Fibroblast of pulmonary artery (primary cell): Measurements from ENCODE around the gene GREB1.

Source experiments
- DNase-seq: peaks from one replicate; pipeline ENCODE4 v3.0.0-alpha.2; 2010; ENCODE audit warnings: low read depth
- H3K4me3 ChIP-seq: replicated peaks from 2 replicates; pipeline ENCODE4 v1.5.1; 2011; ENCODE audit warnings: low read depth, mild to moderate bottlenecking, control low read depth, low read length, moderate library complexity
- CTCF ChIP-seq: IDR thresholded peaks from 2 replicates; pipeline ENCODE4 v1.5.1; 2011; ENCODE audit warnings: mild to moderate bottlenecking, control low read depth, low read length, inconsistent platforms; ENCODE audit errors: missing control alignments

GREB1 gene

DNA sequence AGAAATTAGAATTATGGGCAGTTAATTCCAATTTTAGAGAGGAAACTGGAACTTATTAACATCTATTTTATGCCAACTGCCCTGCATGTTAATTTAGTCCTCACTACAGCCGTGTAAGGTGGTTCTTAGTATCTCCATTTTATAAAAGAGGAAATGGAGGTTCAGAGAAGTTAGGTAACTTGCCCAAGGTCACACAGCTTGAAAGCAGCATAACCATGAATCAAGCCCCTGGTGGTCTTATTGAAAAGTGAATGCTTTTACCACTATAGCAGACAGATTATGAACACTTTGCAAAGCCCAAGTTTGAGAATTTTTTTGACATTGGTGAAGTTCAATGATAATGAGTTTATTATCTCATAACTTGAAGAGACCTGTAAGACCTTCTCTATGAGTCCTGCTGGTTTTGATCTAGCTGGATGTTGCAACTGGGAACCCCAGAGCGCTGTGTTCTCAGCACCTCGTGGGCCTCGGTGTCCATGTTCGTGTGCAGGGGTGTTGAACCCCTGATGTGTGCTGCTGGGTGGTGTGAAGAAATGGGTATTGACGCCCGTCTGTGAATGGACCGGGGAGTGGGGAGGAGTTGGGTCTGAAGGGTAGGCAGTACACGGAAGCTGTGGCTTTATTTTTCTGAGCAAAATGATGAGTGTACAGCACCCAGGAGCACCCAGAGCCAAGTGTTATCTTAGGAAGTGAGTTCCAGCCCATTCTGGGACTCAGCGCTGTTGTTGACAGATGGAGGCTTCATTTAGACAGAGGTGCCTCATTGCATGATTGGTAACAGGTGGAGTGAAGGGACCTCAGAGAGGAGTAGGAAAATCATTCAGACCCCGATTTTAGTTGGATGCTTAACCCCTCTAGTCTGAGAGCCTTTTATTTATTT, 9.7 kb downstream of the GREB1 start:
- DNase-seq, result no peak
- no peak for TF ChIP-seq CTCF
- no peak overlapping the region for H3K4me3 ChIP-seq

- no peak for DNase-seq
- no peak overlapping the region for H3K4me3 ChIP-seq
- TF ChIP-seq CTCF, result no peak
Measured at GRCh38 chr2:11546072-11546471, 12.2 kb downstream of the GREB1 start.

- H3K4me3 ChIP-seq, result no peak overlapping the region
- TF ChIP-seq CTCF, result no peak
- DNase-seq, result no peak
Measured at GRCh38 chr2:11547912-11548497, 14.2 kb downstream of the GREB1 start.

DNA sequence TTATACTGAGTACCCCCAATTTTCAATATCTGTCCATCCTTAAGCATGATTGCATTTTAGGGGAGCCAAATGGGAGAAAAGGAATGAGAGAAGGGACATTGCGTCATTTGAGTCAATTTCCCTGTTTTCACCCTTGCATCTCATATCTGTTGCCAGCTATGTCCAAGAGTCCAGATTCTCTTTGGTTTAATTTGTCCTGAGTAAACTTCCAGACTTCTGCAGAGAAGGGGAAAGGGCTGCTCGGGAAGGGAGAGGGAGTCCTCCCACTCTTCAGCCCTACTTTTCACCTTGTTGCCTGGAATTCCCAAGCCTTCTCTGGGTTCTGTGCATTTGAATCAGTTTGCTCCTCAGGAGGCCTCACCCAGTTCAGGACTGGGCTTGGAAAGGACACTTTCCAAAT, 16.5 kb downstream of the GREB1 start:
- no peak for TF ChIP-seq CTCF
- H3K4me3 ChIP-seq, result no peak overlapping the region
- DNase-seq, result no peak

DNA sequence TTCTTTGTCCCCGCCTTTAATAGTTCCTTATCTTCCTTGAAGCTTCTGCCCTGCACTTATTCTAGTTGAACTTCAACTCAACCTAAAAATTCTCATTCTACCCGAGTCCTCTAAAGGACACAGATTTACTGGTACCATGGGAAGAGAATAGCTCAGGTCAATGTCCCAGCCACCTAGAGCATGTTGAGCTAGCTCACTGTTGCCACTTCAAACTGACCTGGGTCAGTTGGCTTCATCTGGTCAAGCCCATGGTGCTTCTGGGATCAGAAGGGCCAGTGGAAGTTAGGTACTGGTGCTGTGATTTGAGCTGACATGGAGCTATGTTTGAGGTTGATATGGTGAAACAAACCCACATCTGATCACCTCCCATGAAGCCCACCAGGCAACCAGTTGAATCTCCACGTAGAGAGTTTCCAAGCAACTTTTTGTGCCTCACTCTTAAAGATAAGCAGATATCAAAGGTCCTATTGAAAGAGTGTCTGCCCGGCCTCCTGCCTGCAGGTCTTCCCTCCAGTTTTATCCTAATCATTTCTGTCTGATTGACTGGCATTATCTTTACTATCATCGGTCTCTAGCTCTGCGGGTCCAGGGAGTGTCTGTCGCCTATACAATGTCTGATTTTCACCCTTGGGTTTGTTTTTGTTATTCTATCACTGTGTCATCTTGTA, 17.2 kb downstream of the GREB1 start:
- no peak overlapping the region for H3K4me3 ChIP-seq
- DNase-seq, result no peak
- no peak for TF ChIP-seq CTCF

GRCh38 chr2:11551569-11552259, 17.9 kb downstream of the GREB1 start:
- no peak for TF ChIP-seq CTCF
- no peak for DNase-seq

More at GRCh38 chr2:11551569-11552259, 17.9 kb downstream of the GREB1 start:
- no peak overlapping the region for H3K4me3 ChIP-seq
